SK-N-SH (cell line): ENCODE data around the gene PTPDC1. TPM values are rescaled to one million over a fixed set of nuclear protein-coding genes. Genes with fewer than 3 reads are reported as not detected.

ENCODE experiments used
- CTCF ChIA-PET: fragments of 300-600, 350-600 bp; formaldehyde crosslinking; extraction: SDS; loops from one replicate; lab custom pipeline; 2021; lab: Yijun Ruan, JAX
- POLR2A ChIA-PET: fragments of 350-600 bp; sonication (Branson Sonifier 250); formaldehyde crosslinking; extraction: SDS; loops from one replicate; lab custom pipeline; 2020; ENCODE audit warnings: antibody characterized with exemption, inconsistent platforms; lab: Yijun Ruan, JAX
- DNase-seq: peaks from one replicate; pipeline ENCODE4 v3.0.0; 2012
- H2AFZ ChIP-seq: fragments of 200-600 bp; sonication (generic); 2 replicates; pipeline ENCODE4 v1.8.1; 2016; ENCODE audit warnings: antibody characterized with exemption, mild to moderate bottlenecking, low read depth
- H3F3A ChIP-seq: fragments of 200-600 bp; sonication (generic); replicated peaks from 2 replicates; pipeline ENCODE3; 2016; ENCODE audit warnings: antibody characterized with exemption, mild to moderate bottlenecking; ENCODE audit not compliant: insufficient read depth
- H3K27ac ChIP-seq, 2 experiments: fragments of 200-500 bp in 1 of 2; fragments of 200-600 bp in 1 of 2; sonication (Bioruptor generic) in 1 of 2; sonication (generic), shearing (Covaris generic) in 1 of 2; 2 replicates each; pipeline versions ENCODE4 v1.5.1 to v1.6.1; 2014 to 2016; ENCODE audit warnings: low read depth in 2 of 2, inconsistent platforms in 1 of 2, low read length in 1 of 2, mild to moderate bottlenecking in 1 of 2, mixed read lengths in 1 of 2
- H3K27me3 ChIP-seq: fragments of 200-600 bp; sonication (generic), shearing (Covaris generic); 2 replicates; pipeline ENCODE4 v1.6.1; 2016; ENCODE audit warnings: mixed run types; ENCODE audit not compliant: insufficient read depth
- H3K36me3 ChIP-seq, 2 experiments: fragments of 200-500 bp in 1 of 2; fragments of 200-600 bp in 1 of 2; sonication (Bioruptor generic) in 1 of 2; sonication (generic) in 1 of 2; replicated peaks in 1 of 2; 2 replicates each; pipeline versions ENCODE3 to v1.5.1; 2014 to 2016; ENCODE audit warnings: low read length in 1 of 2, mild to moderate bottlenecking in 1 of 2; ENCODE audit not compliant: insufficient read depth in 2 of 2, control insufficient read depth in 1 of 2
- H3K4me1 ChIP-seq, 2 experiments: fragments of 200-500 bp in 1 of 2; fragments of 200-600 bp in 1 of 2; sonication (Bioruptor generic) in 1 of 2; sonication (generic), shearing (Covaris generic) in 1 of 2; 2 replicates each; pipeline versions ENCODE4 v1.5.1 to v1.6.1; 2014 to 2016; ENCODE audit warnings: low read depth in 1 of 2, low read length in 1 of 2, mixed run types in 1 of 2; ENCODE audit not compliant: insufficient read depth in 2 of 2, control insufficient read depth in 1 of 2
- H3K4me2 ChIP-seq: fragments of 200-600 bp; sonication (generic), shearing (Covaris generic); 2 replicates; pipeline ENCODE4 v1.6.1; 2017; ENCODE audit warnings: mixed run types
- H3K4me3 ChIP-seq, 2 experiments: fragments of 200-500 bp in 1 of 2; fragments of 200-600 bp in 1 of 2; sonication (Bioruptor generic) in 1 of 2; sonication (generic), shearing (Covaris generic) in 1 of 2; 2 replicates each; pipeline versions ENCODE4 v1.5.1 to v1.8.1; 2014 to 2016; ENCODE audit warnings: low read depth in 2 of 2, inconsistent platforms in 1 of 2, low read length in 1 of 2, mild to moderate bottlenecking in 1 of 2, mixed read lengths in 1 of 2, moderate library complexity in 1 of 2
- H3K79me2 ChIP-seq: fragments of 200-600 bp; sonication (generic); 2 replicates; pipeline ENCODE4 v1.8.1; 2017; ENCODE audit warnings: mild to moderate bottlenecking; ENCODE audit not compliant: insufficient read depth
- H3K9ac ChIP-seq: fragments of 200-600 bp; sonication (generic); 2 replicates; pipeline ENCODE4 v1.6.1; 2017; ENCODE audit warnings: mixed run types
- H3K9me2 ChIP-seq: fragments of 200-600 bp; sonication (generic); 2 replicates; pipeline ENCODE4 v1.6.1; 2017; ENCODE audit warnings: mixed run types
- H3K9me3 ChIP-seq: fragments of 200-600 bp; sonication (generic); 2 replicates; pipeline ENCODE4 v1.6.1; 2017; ENCODE audit warnings: mixed run types, mild to moderate bottlenecking, moderate library complexity
- H4K20me1 ChIP-seq: fragments of 200-600 bp; sonication (generic); 2 replicates; pipeline ENCODE4 v1.6.1; 2017; ENCODE audit warnings: mild to moderate bottlenecking, mixed run types; ENCODE audit not compliant: insufficient read depth
- CHD2 ChIP-seq: fragments of 150-350 bp; IDR thresholded peaks from 2 replicates; pipeline ENCODE4 v1.6.1; 2018; ENCODE audit warnings: low read length; ENCODE audit not compliant: partially characterized antibody
- FOXJ3 ChIP-seq: sonication (generic); formaldehyde crosslinking; IDR thresholded peaks from 2 replicates; pipeline ENCODE4 v1.5.1; 2020; ENCODE audit warnings: mild to moderate bottlenecking, missing genetic modification reagents
- GABPA ChIP-seq: IDR thresholded peaks from 2 replicates; pipeline ENCODE4 v1.4.0; 2012; ENCODE audit warnings: low read depth, mild to moderate bottlenecking
- JUND ChIP-seq: IDR thresholded peaks from 2 replicates; pipeline ENCODE4 v1.4.0; 2012
- NFIC ChIP-seq: IDR thresholded peaks from 2 replicates; pipeline ENCODE4 v1.4.0; 2012; ENCODE audit warnings: borderline replicate concordance
- NRF1 ChIP-seq: IDR thresholded peaks from 2 replicates; pipeline ENCODE4 v1.6.1; 2012; ENCODE audit warnings: low read depth, mild to moderate bottlenecking, low read length
- RAD21 ChIP-seq: IDR thresholded peaks from 2 replicates; pipeline ENCODE4 v1.6.1; 2012; ENCODE audit warnings: mild to moderate bottlenecking, low read length
- RCOR1 ChIP-seq: fragments of 150-350 bp; IDR thresholded peaks from 2 replicates; pipeline ENCODE4 v1.6.1; 2017; ENCODE audit warnings: antibody characterized with exemption, low read length
- TCF12 ChIP-seq: IDR thresholded peaks from 2 replicates; pipeline ENCODE4 v1.4.0; 2012
- ZBTB33 ChIP-seq: IDR thresholded peaks from 2 replicates; pipeline ENCODE4 v1.4.0; 2012; ENCODE audit warnings: low read depth, borderline replicate concordance
- WGBS: methylation state at CpG from one replicate; pipeline ENCODE4 v1.1.6; 2017; ENCODE audit warnings: low lambda C conversion rate; 5-methylcytosine and 5-hydroxymethylcytosine counted together
- polyA plus RNA-seq, 3 experiments: library from polyadenylated mRNA; depleted of rRNA; stranded (reverse); fragments of >200 nt; gene quantifications; 2 replicates each; pipeline ENCODE4 v1.2.3, GENCODE V29; 2012
- TF ChIP-seq, protein P1 (sequence below): fragments of 150-350 bp; IDR thresholded peaks from 2 replicates; pipeline ENCODE4 v1.6.1; 2016; ENCODE audit warnings: mild to moderate bottlenecking, low read depth, low read length

PTPDC1 gene
- polyA plus RNA-seq, 1 of the 3 experiments (the other 2 are of a cell fraction) = 3.7 TPM

- ChIA-PET CTCF (interaction anchor here (2.5 kb wide), 1 partner anchor 14 kb away, joined by 11 read pairs; no protein-coding TSS in a partner anchor), POLR2A (no interaction called here)
- no peaks in the 10 kb centered on the region for H3K9me2 ChIP-seq
Measured at GRCh38 chr9:94080249-94080648, 4.0 kb upstream of the PTPDC1 start.

GRCh38 chr9:94081435-94081834 lies 2.8 kb upstream of the PTPDC1 start:
- DNase-seq = no peak
- H3K27ac ChIP-seq = no peak overlapping the region
- H3K4me3 ChIP-seq = no peak overlapping the region
- no peaks in the 10 kb centered on the region for H3K79me2 ChIP-seq
- H3K27me3 ChIP-seq = no peaks in the 10 kb centered on the region
- no peak overlapping the region for H3K9ac ChIP-seq
- no peaks in the 10 kb centered on the region for H3K9me3 ChIP-seq
- no peak for TF ChIP-seq FOXJ3 (CRISPR knock-in tag)
- ChIA-PET POLR2A (no interaction called here), CTCF (interaction anchor here (1.0 to 1.4 kb wide), 3 partner anchors 15 to 132 kb away, joined by 3 to 4 read pairs (median 4); no protein-coding TSS in a partner anchor)
- no peak overlapping the region for H3K4me2 ChIP-seq
- H3K36me3 ChIP-seq = no peaks in the 10 kb centered on the region
- peaks cover 15% of the 10 kb centered on the region for H3F3A ChIP-seq
- H2AFZ ChIP-seq = no peak overlapping the region
- 97% methylated on average over 4 of the region's 4 CpGs for WGBS
- H4K20me1 ChIP-seq = no peaks in the 10 kb centered on the region
- H3K4me1 ChIP-seq = peaks cover 12 to 13% of the 10 kb centered on the region in 2 experiments; a peak in 3 of 4 replicates
- H3K9me2 ChIP-seq = no peaks in the 10 kb centered on the region

More at GRCh38 chr9:94080249-94080648, 4.0 kb upstream of the PTPDC1 start:
- no peaks in the 10 kb centered on the region for H3K79me2 ChIP-seq
- peaks cover 12% of the 10 kb centered on the region for H3F3A ChIP-seq
- no peak overlapping the region for H3K4me2 ChIP-seq
- H3K27me3 ChIP-seq = no peaks in the 10 kb centered on the region
- H3K9ac ChIP-seq = no peak overlapping the region
- no peaks in the 10 kb centered on the region for H3K36me3 ChIP-seq
- no peak for TF ChIP-seq TCF12
- no peak for TF ChIP-seq GABPA
- no peak for TF ChIP-seq NRF1
- TF ChIP-seq, protein P1, sequence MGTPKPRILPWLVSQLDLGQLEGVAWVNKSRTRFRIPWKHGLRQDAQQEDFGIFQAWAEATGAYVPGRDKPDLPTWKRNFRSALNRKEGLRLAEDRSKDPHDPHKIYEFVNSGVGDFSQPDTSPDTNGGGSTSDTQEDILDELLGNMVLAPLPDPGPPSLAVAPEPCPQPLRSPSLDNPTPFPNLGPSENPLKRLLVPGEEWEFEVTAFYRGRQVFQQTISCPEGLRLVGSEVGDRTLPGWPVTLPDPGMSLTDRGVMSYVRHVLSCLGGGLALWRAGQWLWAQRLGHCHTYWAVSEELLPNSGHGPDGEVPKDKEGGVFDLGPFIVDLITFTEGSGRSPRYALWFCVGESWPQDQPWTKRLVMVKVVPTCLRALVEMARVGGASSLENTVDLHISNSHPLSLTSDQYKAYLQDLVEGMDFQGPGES = no peak
- TF ChIP-seq RAD21 = no peak
- TF ChIP-seq JUND = no peak
- peaks cover 3 to 6% of the 10 kb centered on the region in 2 experiments; a peak in 2 of 4 replicates for H3K4me1 ChIP-seq
- H2AFZ ChIP-seq = no peak overlapping the region
- H4K20me1 ChIP-seq = no peaks in the 10 kb centered on the region
- H3K9me3 ChIP-seq = no peaks in the 10 kb centered on the region
- no peak overlapping the region for H3K4me3 ChIP-seq
- H3K27ac ChIP-seq = no peak overlapping the region
- 90% methylated on average over 2 of the region's 2 CpGs for WGBS
- DNase-seq = no peak

- POLR2A ChIA-PET = no interaction called here
- Histone ChIP-seq H3K9me3 (no peaks in the 10 kb centered on the region), H3K79me2 (no peaks in the 10 kb centered on the region), H3K9me2 (no peaks in the 10 kb centered on the region), H3K27ac (no peak overlapping the region), H3K27me3 (no peaks in the 10 kb centered on the region), H3K4me2 (no peak overlapping the region), H3F3A (peaks cover 18% of the 10 kb centered on the region), H3K9ac (no peak overlapping the region), H2AFZ (no peak overlapping the region), H3K36me3 (no peaks in the 10 kb centered on the region), H3K4me1 (peaks cover 16 to 17% of the 10 kb centered on the region in 2 experiments; a peak in 3 of 4 replicates), H4K20me1 (no peaks in the 10 kb centered on the region), H3K4me3 (no peak overlapping the region)
- CTCF ChIA-PET = interaction anchor here (1.0 to 1.4 kb wide), 3 partner anchors 15 to 131 kb away, joined by 3 to 4 read pairs (median 4); no protein-coding TSS in a partner anchor
- no peak for DNase-seq
- WGBS = 93% methylated on average over 8 of the region's 8 CpGs
- TF ChIP-seq RAD21 = no peak
- TF ChIP-seq ZBTB33 = no peak
- no peak for TF ChIP-seq CHD2
- no peak for TF ChIP-seq TCF12
- no peak for TF ChIP-seq FOXJ3 (CRISPR knock-in tag)
- no peak for TF ChIP-seq RCOR1
- TF ChIP-seq NFIC = no peak
Measured at GRCh38 chr9:94081864-94082463, 2.3 kb upstream of the PTPDC1 start.
